HG03558 (cell line): ENCODE results near the gene LIN7B.
"Not testable (repeated sequence)": the region's sequence is repeated elsewhere in the genome, so short reads cannot be mapped to it uniquely, and the experiment has no call there.

Source experiments
- ATAC-seq: cut with Tn5 transposase; IDR thresholded peaks from one replicate; pipeline ENCODE4 v1.9.1; 2021; ENCODE audit warnings: moderate number of reproducible peaks; ENCODE audit not compliant: unreplicated experiment; ENCODE audit errors: extremely low read depth

Gene LIN7B

GRCh38 chr19:49141352-49141751 lies 27.2 kb downstream of the LIN7B start:
- ATAC-seq, result no peak

DNA sequence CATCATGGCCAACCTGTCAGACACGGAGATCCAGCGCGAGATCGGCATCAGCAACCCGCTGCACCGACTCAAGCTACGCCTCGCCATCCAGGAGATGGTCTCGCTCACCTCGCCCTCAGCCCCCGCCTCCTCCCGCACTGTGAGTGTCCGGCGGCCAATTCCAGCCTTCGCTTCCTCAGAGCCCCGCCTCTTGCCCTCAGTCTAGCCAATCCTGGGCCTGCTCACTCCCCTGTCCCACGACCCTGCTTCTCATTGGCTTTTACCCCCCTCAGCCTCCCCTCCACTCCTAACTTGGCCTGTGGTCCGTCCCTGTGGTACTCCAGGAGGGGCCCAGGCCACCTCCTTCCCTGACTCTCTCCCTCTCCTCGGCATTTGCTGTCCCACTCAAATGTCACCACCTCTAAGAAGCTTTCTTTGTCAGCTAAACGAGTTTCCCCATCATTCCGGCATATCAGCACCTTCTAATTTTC lies 28.7 kb downstream of the LIN7B start:
- ATAC-seq, result no peak

DNA sequence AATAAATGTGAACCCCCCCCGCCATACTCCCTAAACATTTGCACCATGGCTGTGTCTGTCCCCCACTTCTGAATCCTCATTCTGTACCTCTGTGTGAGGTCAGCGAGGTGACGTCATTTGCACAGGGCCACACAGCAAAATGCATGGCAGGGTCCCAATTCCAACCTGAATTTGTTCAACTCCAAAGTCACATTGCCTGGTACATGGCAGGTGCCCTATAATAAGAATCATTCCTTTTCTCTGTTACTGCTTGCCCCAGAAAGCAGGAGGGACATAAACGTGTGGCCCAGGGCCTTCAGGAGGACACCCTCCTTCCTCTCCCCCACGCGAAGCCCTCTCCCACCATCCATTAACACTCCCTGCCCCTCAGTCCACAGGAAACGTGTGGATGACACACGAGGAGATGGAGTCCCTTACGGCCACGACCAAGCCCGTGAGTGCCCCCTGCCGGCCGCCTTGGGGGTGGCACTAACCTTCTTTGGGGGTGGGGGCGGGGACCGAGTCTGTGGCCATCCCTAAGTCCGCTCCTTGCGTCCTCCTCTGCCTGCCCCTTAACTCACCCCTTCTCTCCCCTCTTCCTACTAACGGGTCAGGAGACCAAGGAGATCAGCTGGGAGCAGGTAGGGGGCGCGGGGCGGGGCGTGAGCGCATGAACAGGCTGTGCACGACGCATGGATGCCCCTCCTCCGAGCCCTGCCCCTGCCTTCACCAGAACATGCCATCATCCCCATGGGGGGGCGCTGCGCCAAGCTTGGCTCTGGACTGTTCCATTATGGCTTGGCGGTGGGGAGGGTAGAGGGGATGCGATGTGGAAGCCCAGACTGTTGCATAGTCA lies 31.6 kb downstream of the LIN7B start:
- ATAC-seq, result no peak

DNA sequence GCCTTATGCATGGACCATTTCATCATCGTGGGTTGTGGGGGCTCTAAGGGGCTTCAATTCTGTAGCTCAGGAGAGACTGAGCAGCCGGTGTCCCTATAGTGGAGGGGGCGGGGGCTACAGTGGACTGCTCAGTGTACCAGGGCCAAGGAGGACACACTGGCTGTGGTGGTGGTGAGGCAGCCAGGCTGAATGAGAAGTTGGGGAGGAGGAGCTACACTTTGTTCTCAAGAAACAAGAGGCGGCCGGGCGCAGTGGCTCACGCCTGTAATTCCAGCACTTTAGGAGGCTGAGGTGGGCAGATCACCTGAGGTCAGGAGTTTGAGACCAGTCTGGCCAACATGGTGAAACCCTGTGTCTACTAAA lies 32.2 kb downstream of the LIN7B start:
- not testable (repeated sequence) for ATAC-seq

DNA sequence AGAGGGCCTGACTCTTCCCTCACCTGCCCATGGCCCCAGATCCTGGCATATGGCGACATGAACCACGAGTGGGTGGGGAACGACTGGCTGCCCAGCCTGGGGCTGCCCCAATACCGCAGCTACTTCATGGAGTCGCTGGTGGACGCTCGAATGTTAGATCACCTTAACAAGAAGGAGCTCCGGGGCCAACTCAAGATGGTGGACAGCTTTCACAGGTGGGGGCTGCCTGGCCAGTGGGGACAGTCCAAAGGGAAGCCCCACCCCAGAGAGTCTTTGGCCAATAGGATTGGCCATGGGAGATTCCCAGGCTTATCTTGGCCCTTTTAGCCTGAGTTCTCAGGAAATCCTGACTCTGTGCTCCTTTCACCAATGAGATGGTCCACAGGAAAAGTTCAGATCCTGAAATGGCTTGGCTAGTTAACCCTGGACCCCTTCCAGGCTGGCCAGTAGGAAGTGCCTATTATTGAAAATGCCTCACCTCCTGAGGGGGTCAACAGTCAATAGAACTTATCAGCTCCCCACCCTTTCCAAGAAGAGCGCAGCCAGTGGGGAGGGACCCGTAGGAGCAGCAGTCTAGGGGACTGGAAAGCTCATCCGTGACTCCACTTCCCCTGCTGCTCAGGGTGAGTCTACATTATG lies 34.0 kb downstream of the LIN7B start:
- no peak for ATAC-seq

DNA sequence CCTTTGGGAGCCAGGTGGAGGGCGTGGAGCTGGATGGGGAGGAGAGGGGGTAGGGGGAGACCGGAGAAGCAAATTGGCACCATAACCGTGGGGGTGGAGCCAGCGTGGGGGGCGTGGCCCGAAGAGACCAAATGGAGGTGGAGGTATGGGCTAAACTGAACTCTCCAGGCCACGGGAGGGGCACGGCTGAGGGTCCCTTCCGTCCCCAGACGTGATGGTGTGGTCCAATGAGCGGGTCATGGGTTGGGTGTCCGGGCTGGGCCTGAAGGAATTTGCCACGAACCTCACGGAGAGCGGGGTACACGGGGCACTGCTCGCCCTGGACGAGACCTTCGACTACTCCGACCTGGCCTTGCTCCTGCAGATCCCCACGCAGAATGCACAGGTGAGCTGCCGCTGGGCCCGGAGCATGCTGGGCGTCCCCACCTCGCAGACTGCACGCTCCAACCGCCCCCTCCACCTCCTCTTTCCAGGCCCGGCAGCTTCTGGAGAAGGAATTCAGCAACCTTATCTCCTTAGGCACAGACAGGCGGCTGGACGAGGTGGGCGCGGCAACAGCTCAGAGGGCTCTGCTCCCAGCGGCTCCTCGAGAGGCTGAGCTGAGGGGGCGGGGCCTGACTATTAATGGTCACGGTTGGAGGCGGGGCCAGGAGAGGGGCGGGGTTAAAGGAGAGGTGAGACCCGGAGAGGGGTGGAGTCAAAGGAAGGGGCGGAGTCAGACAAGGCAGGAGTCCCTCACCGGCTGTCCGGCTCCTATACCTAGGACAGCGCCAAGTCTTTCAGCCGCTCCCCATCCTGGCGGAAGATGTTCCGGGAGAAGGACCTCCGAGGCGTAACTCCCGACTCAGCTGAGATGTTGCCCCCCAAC lies 34.8 kb downstream of the LIN7B start:
- ATAC-seq, result no peak

GRCh38 chr19:49149652-49150105 lies 35.5 kb downstream of the LIN7B start:
- ATAC-seq, result no peak

GRCh38 chr19:49150106-49150943 lies 36.2 kb downstream of the LIN7B start:
- no peak for ATAC-seq

- ATAC-seq, result no peak
Observed at GRCh38 chr19:49150944-49151243, 36.7 kb downstream of the LIN7B start.

GRCh38 chr19:49151267-49152118 lies 37.3 kb downstream of the LIN7B start:
- ATAC-seq, result no peak

DNA sequence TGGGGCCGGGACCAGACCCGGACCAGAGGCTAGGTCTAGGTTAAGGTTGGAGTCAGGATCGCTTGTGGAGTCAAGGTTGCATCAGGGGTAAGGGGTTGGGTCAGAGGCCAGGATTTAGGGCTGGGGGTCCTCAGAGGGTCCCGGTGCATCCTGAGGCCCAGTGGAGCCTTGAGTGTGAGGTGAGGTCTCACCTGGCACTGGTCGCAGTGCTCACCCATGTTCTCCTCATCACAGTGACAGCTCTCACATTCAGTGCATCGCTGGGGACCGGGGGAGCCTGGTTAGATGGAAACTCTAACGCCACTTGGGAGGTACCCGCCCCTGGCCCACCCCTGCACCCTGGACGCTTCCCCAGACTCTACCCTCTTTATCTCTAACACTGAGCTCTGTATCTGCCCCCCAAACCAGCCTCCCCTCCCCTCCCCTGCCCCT lies 38.0 kb downstream of the LIN7B start:
- ATAC-seq, result no peak

DNA sequence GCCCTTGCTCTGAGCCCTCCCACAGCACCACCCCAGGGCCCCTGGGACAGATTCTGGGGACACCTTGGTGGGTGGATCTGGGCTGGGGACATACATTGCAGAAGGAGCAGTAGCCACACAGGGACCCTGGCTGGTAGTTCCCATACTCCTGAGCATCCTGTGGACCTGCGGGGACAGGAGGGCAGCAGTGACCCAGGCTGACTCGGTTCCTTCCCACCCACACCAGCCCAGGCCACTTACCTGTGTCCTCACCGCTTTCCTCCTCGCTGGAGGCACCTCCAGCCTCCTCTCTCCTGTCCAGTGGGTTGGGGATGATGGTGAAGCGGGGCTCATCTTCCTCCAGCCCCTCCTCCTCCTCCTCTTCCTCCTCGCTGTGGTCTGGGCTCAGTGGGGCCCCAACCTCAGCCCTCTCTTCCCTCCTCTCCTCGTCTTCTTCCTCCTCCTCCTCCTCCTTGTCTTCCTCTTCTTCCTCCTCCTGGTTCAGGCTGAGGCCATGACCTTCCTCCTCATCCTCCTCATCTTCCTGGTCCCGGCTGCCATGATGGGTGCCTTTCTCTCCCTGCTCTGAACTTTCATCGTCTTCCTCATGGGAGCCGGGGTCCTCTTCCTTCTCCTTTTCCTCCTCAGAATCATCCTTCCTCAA lies 39.1 kb downstream of the LIN7B start:
- no peak for ATAC-seq

- no peak for ATAC-seq
Observed at GRCh38 chr19:49154279-49154678, 40.1 kb downstream of the LIN7B start.

DNA sequence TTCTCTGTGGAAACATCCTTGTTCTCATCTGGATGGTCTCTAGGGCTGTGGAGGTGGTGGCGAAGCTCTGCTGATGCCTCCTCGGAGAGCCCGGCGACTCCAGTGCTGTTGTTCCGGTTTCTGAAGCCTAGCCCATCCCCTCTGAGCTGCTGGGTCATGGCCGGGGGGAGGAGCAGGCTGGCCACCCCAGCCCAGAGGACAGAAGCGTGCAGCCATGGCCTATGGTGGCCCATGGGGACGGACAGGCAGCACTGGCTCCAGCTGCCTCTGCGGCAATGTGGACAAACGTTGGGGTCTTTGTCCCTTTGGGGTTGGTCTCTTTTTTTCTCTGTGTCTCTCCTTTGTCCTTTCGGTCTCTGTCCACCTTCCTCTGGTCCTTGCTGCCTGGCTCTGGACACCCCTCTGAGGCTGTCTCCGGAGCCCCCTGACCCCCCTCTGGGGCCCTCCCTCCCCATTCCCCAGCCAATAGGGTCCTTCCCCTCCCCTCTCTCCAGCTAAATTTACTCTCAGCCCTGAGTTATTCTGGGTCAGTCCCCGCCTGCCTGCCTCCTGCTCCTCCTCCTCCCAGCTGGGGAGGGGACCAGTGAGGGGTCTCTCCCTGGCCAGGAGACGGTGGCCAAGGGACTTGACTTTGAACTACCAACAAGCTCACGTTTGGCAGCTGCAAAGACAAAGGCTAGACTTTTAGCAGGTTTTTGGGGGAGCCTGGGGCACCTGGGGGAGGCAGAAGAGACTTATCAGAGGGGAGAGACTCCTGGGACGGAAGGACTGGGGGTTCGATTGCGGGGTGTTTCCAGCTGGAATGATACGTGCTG lies 41.0 kb downstream of the LIN7B start, which contains the start of gene HRC:
TSS of gene HRC (minus strand) at position 392 of the 815 bp plus-strand sequence. CDS start at position 233, 159 bp downstream.
- no peak for ATAC-seq

DNA sequence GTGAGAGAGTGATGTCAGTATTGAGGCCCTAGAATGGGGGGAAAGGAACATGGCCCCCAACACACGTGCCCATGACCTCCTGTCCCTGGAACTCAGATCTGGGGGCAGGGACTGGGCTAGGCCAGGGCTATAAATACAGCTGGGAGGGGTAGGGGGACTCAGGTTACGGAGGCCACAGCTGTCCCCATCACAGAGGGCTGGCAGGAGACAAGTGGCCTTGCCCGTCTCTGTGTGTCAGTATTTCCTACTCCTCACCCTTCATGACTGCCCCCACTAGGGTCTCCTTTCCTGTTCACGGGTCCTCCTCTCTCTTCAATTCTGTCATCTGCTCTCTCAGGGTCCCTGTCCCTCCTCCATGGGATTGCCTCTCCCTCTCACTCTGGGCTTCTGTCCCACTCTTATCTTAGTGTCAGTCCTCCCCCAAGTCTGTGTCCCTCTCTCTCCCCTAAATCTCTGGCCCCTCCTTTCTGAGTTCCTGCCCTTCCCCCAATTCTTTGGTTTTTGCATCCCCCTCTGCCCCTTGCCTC lies 41.7 kb downstream of the LIN7B start:
- no peak for ATAC-seq

DNA sequence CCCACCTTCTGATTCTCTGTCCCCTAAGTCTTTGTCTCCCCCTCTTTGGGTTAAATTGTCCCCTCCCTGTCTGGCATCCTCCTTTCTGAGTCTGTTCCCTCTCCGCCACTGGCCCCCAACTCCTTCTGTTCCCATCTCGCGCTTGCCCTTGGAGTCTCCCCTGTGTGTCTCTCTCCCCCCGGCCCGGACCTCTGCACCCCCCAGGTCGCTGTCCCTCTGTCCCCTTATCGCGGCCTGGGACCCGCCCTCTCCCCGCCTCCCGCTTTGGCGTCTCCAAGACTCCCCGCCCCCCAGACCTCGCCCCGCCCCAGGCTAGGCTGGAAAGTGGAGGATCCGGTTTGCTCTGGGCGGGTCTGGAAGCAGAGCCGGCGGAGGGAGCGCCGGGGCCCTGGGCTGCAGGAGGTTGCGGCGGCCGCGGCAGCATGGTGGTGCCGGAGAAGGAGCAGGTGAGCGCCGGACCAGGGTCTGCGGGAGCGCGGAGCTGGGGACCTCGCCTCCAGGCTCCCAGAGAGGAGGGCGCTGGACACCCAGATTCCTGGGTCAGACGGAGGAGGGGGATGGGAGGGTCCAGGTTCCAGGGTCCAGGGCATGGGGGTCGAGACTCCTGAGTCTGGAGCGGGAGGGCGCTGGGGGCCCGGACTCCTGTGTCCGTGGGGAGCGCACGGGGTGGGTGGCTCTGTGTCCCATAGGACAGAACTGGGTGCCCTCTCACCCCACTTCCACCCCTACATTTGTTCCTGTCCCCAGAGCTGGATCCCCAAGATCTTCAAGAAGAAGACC lies 43.5 kb downstream of the LIN7B start, which contains the start of gene TRPM4:
TSS of gene TRPM4 (plus strand) at position 348 of the 780 bp plus-strand sequence. CDS start at position 423, 75 bp downstream.
- no peak for ATAC-seq
